Thyroid gland (tissue), 4 donors: ENCODE results near the gene TMC3. TPM values are rescaled to one million over a fixed set of nuclear protein-coding genes. Genes with fewer than 3 reads are reported as not detected.

Experiments
- DNase-seq, 2 donors: peaks; one replicate each; pipeline ENCODE4 v3.0.0-alpha.2; 2019
- H3K27ac ChIP-seq, 3 donors: fragments of 200-600 bp; sonication (generic); 1 replicate in 2 of 3; 2 replicates in 1 of 3; pipeline ENCODE4 v1.5.1; 2016 to 2019; ENCODE audit warnings: mild to moderate bottlenecking in 1 of 3, moderate library complexity in 1 of 3
- H3K27me3 ChIP-seq: fragments of 200-600 bp; sonication (generic); one replicate; pipeline ENCODE4 v1.5.1; 2019
- H3K36me3 ChIP-seq, 2 donors: fragments of 200-600 bp; sonication (generic); one replicate each; pipeline ENCODE4 v1.5.1; 2016 to 2019
- H3K4me1 ChIP-seq, 2 donors: fragments of 200-600 bp; sonication (generic); one replicate each; pipeline ENCODE4 v1.5.1; 2017 to 2019
- H3K4me3 ChIP-seq, 3 donors: fragments of 200-600 bp; sonication (generic); replicated peaks in 1 of 3; 1 replicate in 2 of 3; 2 replicates in 1 of 3; pipeline ENCODE4 v1.5.1; 2016; ENCODE audit warnings: mild to moderate bottlenecking in 1 of 3
- H3K9me3 ChIP-seq: fragments of 200-600 bp; sonication (generic); one replicate; pipeline ENCODE4 v1.5.1; 2017
- CTCF ChIP-seq, 6 experiments: fragments of 200-600 bp in 3 of 6; fragments of 450-650 bp in 3 of 6; sonication (generic) in 3 of 6; IDR thresholded peaks; one replicate each; pipeline ENCODE4 v1.5.1; 2016 to 2019; ENCODE audit warnings: antibody characterized with exemption in 6 of 6, mild to moderate bottlenecking in 2 of 6, inconsistent platforms in 1 of 6, moderate library complexity in 1 of 6
- POLR2A ChIP-seq, 2 donors: fragments of 450-650 bp; IDR thresholded peaks; one replicate each; pipeline ENCODE4 v1.6.1; 2017; ENCODE audit warnings: antibody characterized with exemption in 2 of 2, mild to moderate bottlenecking in 2 of 2, moderate library complexity in 1 of 2
- WGBS, 2 donors: methylation state at CpG; one replicate each; pipeline ENCODE4 v1.1.5; 2017; 5-methylcytosine and 5-hydroxymethylcytosine counted together
- intact Hi-C: fragments of 100-400 bp; cut with DNase I; formaldehyde crosslinking; loops from one replicate; pipeline ENCODE4 v1.15.1; 2023
- total RNA-seq, 4 donors: library from RNA; depleted of rRNA; stranded (reverse); fragments of >200 nt; gene quantifications; one replicate each; pipeline ENCODE4 v1.2.3, GENCODE V29; 2016

The TMC3 gene
- total RNA-seq, 4 donors from 2014 or later = 0.33 to 0.40 (median 0.34) TPM; not detected in 1

GRCh38 chr15:81281456-81281735 lies 92.6 kb downstream of the TMC3 start:
- Histone ChIP-seq H3K9me3 (no peaks in the 10 kb centered on the region), H3K27me3 (no peaks in the 10 kb centered on the region), H3K4me1 (peaks cover 10 to 21% of the 10 kb centered on the region in 2 donors), H3K4me3 (no peak overlapping the region), H3K27ac (no peak overlapping the region), H3K36me3 (no peaks in the 10 kb centered on the region)
- DNase-seq = no peak
- 98 to 100% methylated on average over 3 of the region's 3 CpGs for WGBS, 2 donors
- no peak for TF ChIP-seq POLR2A (IDR thresholded peaks at IDR 0.05)
- TF ChIP-seq CTCF (IDR thresholded peaks at IDR 0.05) = no peak
- intact Hi-C loops = no loop called here

Other genes with a start within 250 kb of the TMC3 start
- gene CFAP161, start 239.9 kb downstream of the TMC3 start, total RNA-seq = under 1 TPM in 3 of 4 donors, not detected in 1; 0.56 to 0.81 (median 0.78) TPM
- gene IL16, start 177.3 kb downstream of the TMC3 start, total RNA-seq = 10 to 100 TPM in 2 of 4 donors, 1 to 10 TPM in 2; 4.9 to 11.5 (median 8.4) TPM
- 10 to 100 TPM in 1 of 4 donors, 1 to 10 TPM in 3; 1.5 to 11.3 (median 8.5) TPM for gene STARD5, start 50.1 kb downstream of the TMC3 start, total RNA-seq